Tibial nerve (tissue), 4 donors: Measurements from ENCODE around the gene CPXM2.

Experiments
- CTCF ChIP-seq, 5 experiments: fragments of 200-600 bp in 3 of 5; fragments of 450-650 bp in 2 of 5; sonication (generic) in 3 of 5; IDR thresholded peaks; one replicate each; pipeline ENCODE4 v1.5.1; 2016 to 2019; ENCODE audit warnings: antibody characterized with exemption in 5 of 5, mild to moderate bottlenecking in 3 of 5, moderate library complexity in 2 of 5
- EP300 ChIP-seq, 2 donors: sonication (generic); formaldehyde crosslinking; IDR thresholded peaks; one replicate each; pipeline ENCODE4 v1.6.1; 2017; ENCODE audit warnings: antibody characterized with exemption in 2 of 2, mild to moderate bottlenecking in 1 of 2
- POLR2A ChIP-seq, 2 donors: fragments of 450-650 bp; IDR thresholded peaks; one replicate each; pipeline ENCODE4 v1.6.1; 2017; ENCODE audit warnings: antibody characterized with exemption in 2 of 2, mild to moderate bottlenecking in 2 of 2, moderate library complexity in 2 of 2

DNA sequence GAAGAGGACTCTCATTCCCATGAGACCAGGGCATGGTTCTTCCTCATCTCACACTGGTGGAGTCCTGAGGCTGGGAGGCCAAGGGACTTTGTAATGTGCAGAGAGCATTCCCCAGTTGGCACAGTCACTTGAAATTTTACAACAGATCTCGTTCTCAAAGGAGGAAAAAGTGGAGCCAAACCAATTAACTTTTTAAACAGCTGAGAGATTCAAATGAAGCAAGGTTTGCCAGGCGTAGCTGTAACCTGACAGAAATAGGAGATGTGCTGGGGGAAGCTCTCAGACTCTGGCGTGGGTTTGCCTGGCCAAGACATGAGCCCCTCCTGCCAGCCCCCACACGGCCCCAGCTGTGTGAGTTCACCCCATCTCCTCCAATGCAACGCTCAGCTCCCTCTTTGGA is 12.0 kb upstream of the CPXM2 start:
- TF ChIP-seq CTCF (IDR thresholded peaks at IDR 0.05) (no peak), POLR2A (IDR thresholded peaks at IDR 0.05) (no peak), EP300 (IDR thresholded peaks at IDR 0.05) (no peak)
